ENCODE data around the gene CRB1.

The CRB1 gene

GRCh38 chr1:197268012-197268411 is at the start of gene CRB1:
Gene CRB1 (plus strand): TSS chr1:197268252. CDS start chr1:197268413, 161 bp downstream.
- peak in 2 of 3 experiments; percentile 69 to 81 for DNase-seq

- DNase-seq = no peak
Measured at GRCh38 chr1:197218857-197219256, 49.2 kb upstream of the CRB1 start.

- DNase-seq = no peak
Measured at GRCh38 chr1:197222025-197222685, 45.9 kb upstream of the CRB1 start.

GRCh38 chr1:197222780-197223179 is 45.3 kb upstream of the CRB1 start:
- no peak for DNase-seq

GRCh38 chr1:197224160-197224559 is 43.9 kb upstream of the CRB1 start:
- DNase-seq = peak in 1 of 3 experiments; percentile 49

GRCh38 chr1:197225611-197226010 is 42.4 kb upstream of the CRB1 start:
- no peak for DNase-seq

GRCh38 chr1:197234581-197234980 is 33.5 kb upstream of the CRB1 start:
- DNase-seq = no peak

GRCh38 chr1:197235355-197235754 is 32.7 kb upstream of the CRB1 start:
- DNase-seq = no peak

GRCh38 chr1:197247465-197247864 is 20.6 kb upstream of the CRB1 start:
- DNase-seq = no peak

- DNase-seq = no peak
Measured at GRCh38 chr1:197249324-197249723, 18.7 kb upstream of the CRB1 start.

- DNase-seq = no peak
Measured at GRCh38 chr1:197250616-197251015, 17.4 kb upstream of the CRB1 start.

- DNase-seq = no peak
Measured at GRCh38 chr1:197252973-197253372, 15.1 kb upstream of the CRB1 start.

- DNase-seq = no peak
Measured at GRCh38 chr1:197254866-197255265, 13.2 kb upstream of the CRB1 start.

GRCh38 chr1:197264936-197265567 is 3.0 kb upstream of the CRB1 start:
- no peak for DNase-seq

GRCh38 chr1:197269053-197269452 is 1.0 kb downstream of the CRB1 start:
- peak; percentile 43 to 92 (median 62) for DNase-seq

GRCh38 chr1:197272791-197273190 is 4.7 kb downstream of the CRB1 start:
- DNase-seq = no peak

GRCh38 chr1:197277166-197277565 is 9.1 kb downstream of the CRB1 start:
- DNase-seq = no peak

- DNase-seq = no peak
Measured at GRCh38 chr1:197284325-197284724, 16.3 kb downstream of the CRB1 start.

GRCh38 chr1:197284966-197285365 is 16.9 kb downstream of the CRB1 start:
- DNase-seq = no peak

- no peak for DNase-seq
Measured at GRCh38 chr1:197285526-197286205, 17.6 kb downstream of the CRB1 start.

- no peak for DNase-seq
Measured at GRCh38 chr1:197286634-197287033, 18.6 kb downstream of the CRB1 start.

- peak in 1 of 3 experiments; percentile 11 for DNase-seq
Measured at GRCh38 chr1:197287863-197288262, 19.8 kb downstream of the CRB1 start.

- DNase-seq = no peak
Measured at GRCh38 chr1:197302775-197303174, 34.7 kb downstream of the CRB1 start.

- DNase-seq = no peak
Measured at GRCh38 chr1:197303463-197303862, 35.4 kb downstream of the CRB1 start.
